Esophagus squamous epithelium (tissue), 4 donors: ENCODE results near the gene ADCY6.

Experiments
- POLR2A ChIP-seq, 4 donors: fragments of 450-650 bp; IDR thresholded peaks; one replicate each; pipeline ENCODE4 v1.6.1; 2017; ENCODE audit warnings: antibody characterized with exemption in 4 of 4, mild to moderate bottlenecking in 4 of 4, moderate library complexity in 3 of 4
- TF ChIP-seq, protein P1 (sequence below), 6 experiments: fragments of 450-650 bp in 4 of 6; fragments of 200-600 bp in 2 of 6; sonication (generic) in 2 of 6; IDR thresholded peaks; one replicate each; pipeline ENCODE4 v1.5.1; 2016 to 2019; ENCODE audit warnings: antibody characterized with exemption in 6 of 6, mild to moderate bottlenecking in 4 of 6, moderate library complexity in 4 of 6

DNA sequence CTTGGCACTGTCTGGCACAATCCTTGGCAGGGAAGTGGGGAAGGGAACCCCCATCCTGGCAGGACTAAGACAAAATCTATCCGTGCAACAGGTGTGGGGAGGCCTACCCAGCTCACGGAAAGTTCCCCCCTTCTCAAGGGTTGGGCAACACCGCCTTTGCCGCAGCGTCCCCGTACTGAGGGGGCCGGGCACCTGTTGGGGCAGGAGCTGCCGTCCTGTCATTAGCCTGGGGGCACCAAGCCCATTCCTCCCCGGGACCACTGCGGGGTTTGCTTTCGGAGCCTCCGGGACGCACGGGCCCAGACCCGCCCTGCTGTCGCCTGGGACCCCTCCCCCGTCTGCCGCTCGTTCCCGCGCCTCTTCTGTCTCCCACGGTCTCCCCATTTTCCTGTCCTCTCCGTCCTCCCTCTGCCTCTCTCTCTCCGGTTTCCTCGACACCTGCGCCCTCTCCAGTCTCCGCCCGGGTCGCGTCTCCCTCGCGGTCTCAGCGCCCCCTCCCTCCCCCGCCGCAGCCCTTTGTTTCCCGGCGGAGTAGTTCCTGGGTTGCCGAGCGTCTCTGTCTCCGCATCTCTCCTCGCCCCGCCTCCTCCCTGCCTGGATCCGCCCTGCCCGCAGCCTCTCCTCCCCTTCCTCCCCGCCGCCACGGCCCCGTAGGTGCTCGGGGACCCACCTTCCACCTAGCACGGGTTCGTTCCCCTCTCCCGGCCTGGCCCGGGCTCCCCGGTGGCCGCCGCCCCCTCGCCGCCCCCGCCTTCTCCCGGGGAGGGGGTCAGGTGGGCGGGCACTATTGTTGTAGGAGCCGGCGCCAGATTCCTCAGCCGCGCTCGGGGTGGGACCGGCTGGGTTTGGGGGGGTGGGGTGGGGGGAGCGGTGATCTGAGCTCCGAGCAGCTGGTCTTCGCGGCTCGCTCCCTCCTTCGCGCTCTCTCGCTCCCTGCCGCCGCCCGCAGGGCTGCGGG, 29.3 kb upstream of the ADCY6 start, which contains the start of gene CACNB3:
- TF ChIP-seq POLR2A (IDR thresholded peaks at IDR 0.05), result no peak
- TF ChIP-seq, protein P1, sequence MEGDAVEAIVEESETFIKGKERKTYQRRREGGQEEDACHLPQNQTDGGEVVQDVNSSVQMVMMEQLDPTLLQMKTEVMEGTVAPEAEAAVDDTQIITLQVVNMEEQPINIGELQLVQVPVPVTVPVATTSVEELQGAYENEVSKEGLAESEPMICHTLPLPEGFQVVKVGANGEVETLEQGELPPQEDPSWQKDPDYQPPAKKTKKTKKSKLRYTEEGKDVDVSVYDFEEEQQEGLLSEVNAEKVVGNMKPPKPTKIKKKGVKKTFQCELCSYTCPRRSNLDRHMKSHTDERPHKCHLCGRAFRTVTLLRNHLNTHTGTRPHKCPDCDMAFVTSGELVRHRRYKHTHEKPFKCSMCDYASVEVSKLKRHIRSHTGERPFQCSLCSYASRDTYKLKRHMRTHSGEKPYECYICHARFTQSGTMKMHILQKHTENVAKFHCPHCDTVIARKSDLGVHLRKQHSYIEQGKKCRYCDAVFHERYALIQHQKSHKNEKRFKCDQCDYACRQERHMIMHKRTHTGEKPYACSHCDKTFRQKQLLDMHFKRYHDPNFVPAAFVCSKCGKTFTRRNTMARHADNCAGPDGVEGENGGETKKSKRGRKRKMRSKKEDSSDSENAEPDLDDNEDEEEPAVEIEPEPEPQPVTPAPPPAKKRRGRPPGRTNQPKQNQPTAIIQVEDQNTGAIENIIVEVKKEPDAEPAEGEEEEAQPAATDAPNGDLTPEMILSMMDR (IDR thresholded peaks at IDR 0.05), result no peak
